GM12878 (cell line): ENCODE data around the gene RBMS1. TPM values are rescaled to one million over a fixed set of nuclear protein-coding genes. Genes with fewer than 3 reads are reported as not detected.

ENCODE experiments used
- ATAC-seq: fragments of 200-7000 bp; cut with Tn5 transposase; 3 replicates; pipeline ENCODE4 v1.9.1; 2020; ENCODE audit warnings: mild to moderate bottlenecking, moderate library complexity
- BruUV-seq: library from RNA; stranded (reverse); fragments of 400-500 nt; replicated peaks from 2 replicates; lab custom pipeline; 2021; lab: Mats Ljungman, UMichigan
- CTCF ChIA-PET: fragments of 300-600 bp; sonication (Branson Sonifier 250); formaldehyde crosslinking; extraction: SDS; loops from one replicate; lab custom pipeline; 2021; ENCODE audit warnings: inconsistent platforms; lab: Yijun Ruan, JAX
- POLR2A ChIA-PET: fragments of 350-600 bp; formaldehyde crosslinking; extraction: SDS; loops from one replicate; lab custom pipeline; 2021; ENCODE audit warnings: inconsistent platforms; lab: Charles Lee
- RAD21 ChIA-PET: fragments of 300-600 bp; sonication (Branson Sonifier 250); formaldehyde crosslinking; loops from one replicate; lab custom pipeline; 2023; ENCODE audit warnings: antibody characterized with exemption; ENCODE audit not compliant: unreplicated experiment; lab: Charles Lee
- SMC1A ChIA-PET: fragments of 300-600 bp; sonication (Branson Sonifier 250); formaldehyde crosslinking; loops from one replicate; lab custom pipeline; 2023; ENCODE audit not compliant: unreplicated experiment, uncharacterized antibody; lab: Charles Lee
- DNase-seq: peaks from one replicate; pipeline ENCODE4 v3.0.0-alpha.2; 2011; ENCODE audit warnings: low read depth, low spot score
- FAIRE-seq: peaks from 3 replicates; lab custom pipeline; 2011; peaks lifted over from hg19 to GRCh38; lab: Jason Lieb, UNC
- H2AFZ ChIP-seq: 2 replicates; pipeline ENCODE4 v1.6.0; 2011; ENCODE audit warnings: low read depth, low read length, control low read depth; ENCODE audit not compliant: control insufficient read depth
- H3K27ac ChIP-seq: 2 replicates; pipeline ENCODE4 v1.5.1; 2011; ENCODE audit warnings: control low read depth; ENCODE audit not compliant: control insufficient read depth, insufficient read depth
- H3K27me3 ChIP-seq, 2 experiments: replicated peaks in 1 of 2; 2 replicates each; pipeline versions ENCODE4 v1.6.0 to v1.6.1; 2011; ENCODE audit warnings: low read length in 1 of 2; ENCODE audit not compliant: control insufficient read depth in 2 of 2, insufficient read depth in 2 of 2
- H3K36me3 ChIP-seq, 2 experiments: 2 replicates each; pipeline ENCODE4 v1.5.1; 2011; ENCODE audit warnings: low read length in 1 of 2; ENCODE audit not compliant: control insufficient read depth in 2 of 2, insufficient read depth in 2 of 2
- H3K4me1 ChIP-seq: 2 replicates; pipeline ENCODE4 v1.6.1; 2011; ENCODE audit warnings: mild to moderate bottlenecking, low read length, moderate library complexity, mixed read lengths; ENCODE audit not compliant: control insufficient read depth, insufficient read depth
- H3K4me2 ChIP-seq: 2 replicates; pipeline ENCODE4 v1.6.0; 2011; ENCODE audit warnings: control low read depth; ENCODE audit not compliant: control insufficient read depth, insufficient read depth
- H3K4me3 ChIP-seq: fragments of 200-600 bp; sonication (generic); 2 replicates; pipeline ENCODE4 v1.5.1; 2016
- H3K79me2 ChIP-seq: 2 replicates; pipeline ENCODE4 v1.6.0; 2011; ENCODE audit warnings: low read length; ENCODE audit not compliant: control insufficient read depth, insufficient read depth
- H3K9ac ChIP-seq: 2 replicates; pipeline ENCODE4 v1.8.0; 2011; ENCODE audit warnings: low read length, control low read depth, mixed read lengths; ENCODE audit not compliant: control insufficient read depth, insufficient read depth
- H3K9me3 ChIP-seq: replicated peaks from 3 replicates; pipeline ENCODE4 v1.5.1; 2011; ENCODE audit warnings: mild to moderate bottlenecking, low read length; ENCODE audit not compliant: control insufficient read depth, insufficient read depth
- H4K20me1 ChIP-seq: 2 replicates; pipeline ENCODE4 v1.6.0; 2011; ENCODE audit not compliant: control insufficient read depth, insufficient read depth
- ASH2L ChIP-seq: fragments of 300-600, 200-600 bp; sonication (generic); IDR thresholded peaks from 2 replicates; pipeline ENCODE4 v1.6.1; 2017; ENCODE audit warnings: low read depth, mild to moderate bottlenecking, borderline replicate concordance
- HCFC1 ChIP-seq: fragments of 150-350 bp; IDR thresholded peaks from 2 replicates; pipeline ENCODE4 v1.6.1; 2014; ENCODE audit warnings: low read length
- IKZF2 ChIP-seq, 2 experiments: fragments of 450-650 bp; IDR thresholded peaks; 2 replicates each; pipeline ENCODE4 v1.6.1; 2017; ENCODE audit warnings: mild to moderate bottlenecking in 2 of 2, moderate library complexity in 2 of 2
- PRDM15 ChIP-seq: fragments of 450-650 bp; formaldehyde crosslinking; IDR thresholded peaks from 2 replicates; pipeline ENCODE4 v1.4.0; 2020; ENCODE audit warnings: mild to moderate bottlenecking, moderate library complexity
- STAT1 ChIP-seq: fragments of 450-650 bp; conservative IDR thresholded peaks from 2 replicates; pipeline ENCODE4 v1.6.1; 2014; ENCODE audit warnings: antibody characterized with exemption, mild to moderate bottlenecking
- TBL1XR1 ChIP-seq: IDR thresholded peaks from 2 replicates; pipeline ENCODE4 v1.6.1; 2012; ENCODE audit warnings: low read depth, low read length, improper control_type of control experiment
- TCF7 ChIP-seq: IDR thresholded peaks from 2 replicates; pipeline ENCODE4 v1.6.1; 2014; ENCODE audit warnings: antibody characterized with exemption, borderline replicate concordance
- ZNF24 ChIP-seq: fragments of 450-650 bp; IDR thresholded peaks from 2 replicates; pipeline ENCODE4 v1.6.1; 2017; ENCODE audit warnings: antibody characterized with exemption, mild to moderate bottlenecking
- WGBS: methylation state at CpG from one replicate; pipeline ENCODE4 v1.1.6; 2016; ENCODE audit warnings: low lambda C conversion rate; ENCODE audit not compliant: insufficient replicate concordance, insufficient coverage; ENCODE audit errors: missing lambda C conversion rate; 5-methylcytosine and 5-hydroxymethylcytosine counted together
- in situ Hi-C: fragments of 300-500 bp; cut with MboI; formaldehyde crosslinking; loops from 9 replicates; pipeline ENCODE4 v1.14.3; 2018; ENCODE audit warnings: mixed read lengths
- intact Hi-C: fragments of 100-400 bp; cut with micrococcal nuclease; formaldehyde crosslinking; loops from one replicate; pipeline ENCODE4 v1.14.2; 2022; ENCODE audit not compliant: unreplicated experiment
- polyA plus RNA-seq, 11 experiments: library from polyadenylated mRNA; depleted of rRNA in 4 of 11; unstranded in 6 of 11; stranded (reverse) in 5 of 11; fragments of >200 nt; fragmentation: Nextera tagmentation in 4 of 11; fragmentation: Illumina TruSeq in 1 of 11; extraction: Ambion mirVana in 4 of 11; extraction: Trizol in 1 of 11; gene quantifications; 1 replicate in 1 of 11; 2 replicates in 10 of 11; pipeline versions ENCODE4 v1.2.1 to v1.2.3, GENCODE V29; 2011 to 2016; ENCODE audit warnings: inconsistent platforms in 2 of 11, missing spikeins in 2 of 11, low read depth in 1 of 11
- total RNA-seq, 4 experiments: library from RNA; depleted of rRNA in 3 of 4; stranded (reverse); fragments of >200 nt in 3 of 4; fragmentation: Illumina TruSeq in 1 of 4; extraction: Trizol in 1 of 4; gene quantifications; 2 replicates each; pipeline versions ENCODE4 v1.2.1 to v1.2.3, GENCODE V29; 2013 to 2021
- TF ChIP-seq, protein P1 (sequence below): fragments of 450-650 bp; IDR thresholded peaks from 2 replicates; pipeline ENCODE4 v1.6.1; 2018; ENCODE audit warnings: borderline replicate concordance, mild to moderate bottlenecking; ENCODE audit not compliant: partially characterized antibody

RBMS1 gene
- total and polyA plus RNA-seq, 10 of the 15 experiments (the other 5 are each of a cell fraction or from before 2014, with no cell fraction given) = 0.04 to 0.31 (median 0.17) TPM; not detected in 1

GRCh38 chr2:160255408-160255807 lies 238.2 kb downstream of the RBMS1 start:
- FAIRE-seq (no peak), ATAC-seq (no peak), DNase-seq (no peak)
- H3K9ac ChIP-seq = no peak overlapping the region
- SMC1A ChIA-PET = interaction anchor here (1.0 to 1.3 kb wide), 3 partner anchors 14 to 146 kb away, joined by 3 read pairs; no protein-coding TSS in a partner anchor
- H3K4me2 ChIP-seq = no peak overlapping the region
- H3K27ac ChIP-seq = no peak overlapping the region
- intact Hi-C loops = no loop called here
- H4K20me1 ChIP-seq = no peaks in the 10 kb centered on the region
- CTCF ChIA-PET = interaction anchor here (0.6 to 1.5 kb wide), 7 partner anchors 9 to 663 kb away, joined by 3 read pairs; no protein-coding TSS in a partner anchor
- RAD21 ChIA-PET = no interaction called here
- no peaks in the 10 kb centered on the region for H3K9me3 ChIP-seq
- no peak overlapping the region for H2AFZ ChIP-seq
- H3K79me2 ChIP-seq = no peaks in the 10 kb centered on the region
- TF ChIP-seq ASH2L (no peak), IKZF2 (IDR thresholded peaks at IDR 0.05) (no peak), TCF7 (no peak), HCFC1 (no peak), ZNF24 (no peak), TBL1XR1 (no peak), PRDM15 (CRISPR knock-in tag) (no peak), STAT1 (no peak)
- TF ChIP-seq, protein P1, sequence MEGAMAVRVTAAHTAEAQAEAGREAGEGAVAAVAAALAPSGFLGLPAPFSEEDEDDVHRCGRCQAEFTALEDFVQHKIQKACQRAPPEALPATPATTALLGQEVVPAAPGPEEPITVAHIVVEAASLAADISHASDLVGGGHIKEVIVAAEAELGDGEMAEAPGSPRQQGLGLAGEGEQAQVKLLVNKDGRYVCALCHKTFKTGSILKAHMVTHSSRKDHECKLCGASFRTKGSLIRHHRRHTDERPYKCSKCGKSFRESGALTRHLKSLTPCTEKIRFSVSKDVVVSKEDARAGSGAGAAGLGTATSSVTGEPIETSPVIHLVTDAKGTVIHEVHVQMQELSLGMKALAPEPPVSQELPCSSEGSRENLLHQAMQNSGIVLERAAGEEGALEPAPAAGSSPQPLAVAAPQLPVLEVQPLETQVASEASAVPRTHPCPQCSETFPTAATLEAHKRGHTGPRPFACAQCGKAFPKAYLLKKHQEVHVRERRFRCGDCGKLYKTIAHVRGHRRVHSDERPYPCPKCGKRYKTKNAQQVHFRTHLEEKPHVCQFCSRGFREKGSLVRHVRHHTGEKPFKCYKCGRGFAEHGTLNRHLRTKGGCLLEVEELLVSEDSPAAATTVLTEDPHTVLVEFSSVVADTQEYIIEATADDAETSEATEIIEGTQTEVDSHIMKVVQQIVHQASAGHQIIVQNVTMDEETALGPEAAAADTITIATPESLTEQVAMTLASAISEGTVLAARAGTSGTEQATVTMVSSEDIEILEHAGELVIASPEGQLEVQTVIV = no peak
- in situ Hi-C loops = no loop called here
- H3K4me1 ChIP-seq = no peaks in the 10 kb centered on the region
- WGBS = 5% methylated on average over 1 of the region's 1 CpG
- POLR2A ChIA-PET = no interaction called here
- H3K4me3 ChIP-seq = no peak overlapping the region
- no peaks in the 10 kb centered on the region; a peak in 2 of 4 replicates for H3K27me3 ChIP-seq
- H3K36me3 ChIP-seq = no peaks in the 10 kb centered on the region
- BruUV-seq = no TSS peak
